Measurements from ENCODE around the gene MYBPH. TPM values are rescaled to one million over a fixed set of nuclear protein-coding genes. Genes with fewer than 3 reads are reported as not detected.
A peak's percentile ranks its signal among the peaks of the same experiment; 100 is the strongest.

MYBPH gene
- polyA plus RNA-seq, 1 donor from 2014 or later, result not detected

- no peaks in the 10 kb centered on the region for H3K9me3 ChIP-seq (ENCODE audit: low read length)
- no peaks in the 10 kb centered on the region for H3K9me2 ChIP-seq (ENCODE audit: insufficient read depth, low read length)
- H3K36me3 ChIP-seq (ENCODE audit: insufficient read depth, low read length), result no peaks in the 10 kb centered on the region
- H3K9ac ChIP-seq (ENCODE audit: low read length), result peak overlapping the region; percentile 67
- H3K4me2 ChIP-seq (ENCODE audit: low read length), result peak overlapping the region; percentile 56
- H3K4me3 ChIP-seq (ENCODE audit: low read length), result peak overlapping the region; percentile 74
- H3F3A ChIP-seq (ENCODE audit: insufficient read depth, low read length, poor library complexity, severe bottlenecking), result no peaks in the 10 kb centered on the region
- no peaks in the 10 kb centered on the region for H3K79me2 ChIP-seq (replicated peaks; ENCODE audit: insufficient read depth, low read length)
- TF ChIP-seq POLR2AphosphoS5 (IDR thresholded peaks at IDR 0.05) (peak; percentile 41), CTCF (IDR thresholded peaks at IDR 0.05; ENCODE audit: poor library complexity, severe bottlenecking) (no peak), MXI1 (conservative IDR thresholded peaks at IDR 0.05; ENCODE audit: poor library complexity, severe bottlenecking) (peak; percentile 58), EP300 (conservative IDR thresholded peaks at IDR 0.05; ENCODE audit: poor library complexity, severe bottlenecking) (no peak), TAF1 (IDR thresholded peaks at IDR 0.05; ENCODE audit: low read depth) (no peak), RAD21 (conservative IDR thresholded peaks at IDR 0.05) (no peak), REST (IDR thresholded peaks at IDR 0.05; ENCODE audit: borderline replicate concordance) (no peak), EZH2 (IDR thresholded peaks at IDR 0.05; ENCODE audit: borderline replicate concordance, insufficient read depth, low read length, poor library complexity, severe bottlenecking) (no peak), SMC3 (conservative IDR thresholded peaks at IDR 0.05; ENCODE audit: poor library complexity) (peak; percentile 7)
- H3K27ac ChIP-seq (ENCODE audit: low read length), result no peak overlapping the region
- no peaks in the 10 kb centered on the region for H4K20me1 ChIP-seq (ENCODE audit: insufficient read depth)
- peak overlapping the region; percentile 79 for H2AFZ ChIP-seq (ENCODE audit: low read depth, low read length)
- H3K27me3 ChIP-seq (ENCODE audit: insufficient read depth, low read depth, low read length), result peaks cover 31% of the 10 kb centered on the region
These were observed 47.3 kb downstream of the MYBPH start for GRCh38 chr1:203128431-203128715.

DNA sequence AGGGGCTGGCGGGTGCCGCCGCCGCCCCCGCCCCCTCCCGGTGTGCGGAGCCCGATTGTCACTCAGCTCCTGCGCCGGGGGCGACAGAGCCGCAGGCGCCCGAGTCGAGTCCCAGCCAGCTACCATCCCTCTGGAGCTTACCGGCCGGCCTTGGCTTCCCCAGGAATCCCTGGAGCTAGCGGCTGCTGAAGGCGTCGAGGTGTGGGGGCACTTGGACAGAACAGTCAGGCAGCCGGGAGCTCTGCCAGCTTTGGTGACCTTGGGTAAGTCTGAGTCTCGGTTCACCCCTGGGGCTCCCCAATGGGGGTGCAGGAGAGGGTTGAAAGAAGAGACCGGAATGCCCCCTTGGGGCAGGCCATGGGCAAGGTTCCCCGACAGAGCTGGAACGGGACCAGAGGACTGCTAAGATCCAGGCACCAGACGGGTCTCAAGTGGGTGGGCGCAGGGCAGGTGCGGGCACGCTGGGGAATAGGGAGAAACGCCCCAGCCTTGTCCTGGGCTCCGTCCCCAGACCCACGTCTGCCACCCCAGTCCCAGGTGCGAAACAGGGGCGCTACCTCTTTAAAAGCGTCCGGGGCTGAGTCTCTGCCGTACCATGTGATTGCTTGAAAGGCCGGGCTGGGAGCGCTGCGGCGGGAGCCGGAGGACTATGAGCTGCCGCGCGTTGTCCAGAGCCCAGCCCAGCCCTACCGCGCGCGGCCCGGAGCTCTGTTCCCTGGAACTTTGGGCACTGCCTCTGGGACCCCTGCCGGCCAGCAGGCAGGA lies 47.8 kb downstream of the MYBPH start, which contains the start of gene ADORA1:
TSS of gene ADORA1 (plus strand) at position 61 of the 765 bp plus-strand sequence. CDS start 1,116 bp downstream, outside the sequence.
- Histone ChIP-seq H3K9me3 (ENCODE audit: low read length) (no peaks in the 10 kb centered on the region), H3K4me2 (ENCODE audit: low read length) (peak within 1 kb of the TSS; percentile 56), H3K9me2 (ENCODE audit: insufficient read depth, low read length) (no peaks in the 10 kb centered on the region), H3K79me2 (replicated peaks; ENCODE audit: insufficient read depth, low read length) (no peaks in the 10 kb centered on the region), H3K27ac (ENCODE audit: low read length) (no peak within 1 kb of the TSS), H4K20me1 (ENCODE audit: insufficient read depth) (no peaks in the 10 kb centered on the region), H3K27me3 (ENCODE audit: insufficient read depth, low read depth, low read length) (peaks cover 31% of the 10 kb centered on the region), H3F3A (ENCODE audit: insufficient read depth, low read length, poor library complexity, severe bottlenecking) (no peaks in the 10 kb centered on the region), H2AFZ (ENCODE audit: low read depth, low read length) (peak within 1 kb of the TSS; percentile 79), H3K4me3 (ENCODE audit: low read length) (peak within 1 kb of the TSS; percentile 74), H3K9ac (ENCODE audit: low read length) (peak within 1 kb of the TSS; percentile 67), H3K36me3 (ENCODE audit: insufficient read depth, low read length) (no peaks in the 10 kb centered on the region)
- TF ChIP-seq SMC3 (conservative IDR thresholded peaks at IDR 0.05; ENCODE audit: poor library complexity), result peak; percentile 40
- no peak for TF ChIP-seq MXI1 (conservative IDR thresholded peaks at IDR 0.05; ENCODE audit: poor library complexity, severe bottlenecking)
- TF ChIP-seq RAD21 (conservative IDR thresholded peaks at IDR 0.05), result peak; percentile 19
- peak; percentile 22 for TF ChIP-seq EP300 (conservative IDR thresholded peaks at IDR 0.05; ENCODE audit: poor library complexity, severe bottlenecking)
- TF ChIP-seq CTCF (IDR thresholded peaks at IDR 0.05; ENCODE audit: poor library complexity, severe bottlenecking), result peak; percentile 52
- no peak for TF ChIP-seq POLR2AphosphoS5 (IDR thresholded peaks at IDR 0.05)

Data from neural cell (in vitro differentiated cells).